ENCODE measurements around the gene LHPP.

LHPP gene

DNA sequence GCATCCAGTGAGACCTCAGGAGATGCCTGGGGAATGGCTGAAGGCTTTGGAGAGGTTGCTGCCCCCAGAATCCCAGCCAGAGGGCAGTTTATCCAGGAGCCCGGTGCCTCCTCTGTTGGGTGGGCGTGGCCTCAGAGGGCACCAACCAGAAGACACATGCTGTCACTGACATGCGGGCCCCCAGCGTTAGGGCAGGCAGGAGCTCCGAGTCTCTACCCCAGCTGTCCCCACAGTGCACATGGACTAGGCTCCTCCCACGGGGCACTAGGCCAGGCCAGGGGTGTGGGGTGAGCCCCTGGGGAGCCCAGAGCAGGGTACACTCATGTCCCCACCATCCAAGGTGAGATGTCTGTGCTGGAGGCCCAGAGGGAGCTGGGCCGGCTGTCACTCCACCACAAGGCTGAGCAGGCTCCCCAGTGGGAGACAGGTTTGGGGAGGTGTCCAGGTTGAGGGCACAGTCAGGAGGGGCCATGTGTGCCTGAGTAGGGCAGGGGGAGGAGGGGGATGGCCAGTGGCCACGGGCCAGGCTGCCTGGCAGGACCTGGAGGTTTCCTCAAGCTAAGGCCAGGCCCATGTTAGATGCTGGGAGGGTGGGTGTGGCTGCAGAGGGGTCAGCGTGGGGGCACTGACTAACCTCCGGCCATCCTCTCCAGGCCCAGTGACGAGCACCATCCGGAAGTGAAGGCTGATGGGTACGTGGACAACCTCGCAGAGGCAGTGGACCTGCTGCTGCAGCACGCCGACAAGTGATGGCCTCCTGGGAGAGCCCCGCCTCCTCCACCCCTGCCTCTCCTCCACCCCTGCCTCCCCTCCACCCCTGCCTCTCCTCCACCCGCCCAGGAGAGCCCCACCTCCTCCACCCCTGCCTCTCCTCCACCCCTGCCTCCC is 151.2 kb downstream of the LHPP start:
- Histone ChIP-seq H3K9me3 (ENCODE audit: low read length) (no peaks in the 10 kb centered on the region), H3K4me1 (ENCODE audit: insufficient read depth, low read length) (peaks cover 20% of the 10 kb centered on the region), H3K36me3 (ENCODE audit: insufficient read depth, low read length) (no peaks in the 10 kb centered on the region), H3K4me3 (ENCODE audit: low read depth in 1 of 2, low read length in 2 of 2) (no peak overlapping the region), H3K9ac (ENCODE audit: low read length) (no peak overlapping the region), H3K27ac (ENCODE audit: low read depth, low read length) (no peak overlapping the region), H3K27me3 (ENCODE audit: control insufficient read depth in 1 of 2, insufficient read depth in 2 of 2, low read length in 2 of 2) (no peaks in the 10 kb centered on the region)

DNA sequence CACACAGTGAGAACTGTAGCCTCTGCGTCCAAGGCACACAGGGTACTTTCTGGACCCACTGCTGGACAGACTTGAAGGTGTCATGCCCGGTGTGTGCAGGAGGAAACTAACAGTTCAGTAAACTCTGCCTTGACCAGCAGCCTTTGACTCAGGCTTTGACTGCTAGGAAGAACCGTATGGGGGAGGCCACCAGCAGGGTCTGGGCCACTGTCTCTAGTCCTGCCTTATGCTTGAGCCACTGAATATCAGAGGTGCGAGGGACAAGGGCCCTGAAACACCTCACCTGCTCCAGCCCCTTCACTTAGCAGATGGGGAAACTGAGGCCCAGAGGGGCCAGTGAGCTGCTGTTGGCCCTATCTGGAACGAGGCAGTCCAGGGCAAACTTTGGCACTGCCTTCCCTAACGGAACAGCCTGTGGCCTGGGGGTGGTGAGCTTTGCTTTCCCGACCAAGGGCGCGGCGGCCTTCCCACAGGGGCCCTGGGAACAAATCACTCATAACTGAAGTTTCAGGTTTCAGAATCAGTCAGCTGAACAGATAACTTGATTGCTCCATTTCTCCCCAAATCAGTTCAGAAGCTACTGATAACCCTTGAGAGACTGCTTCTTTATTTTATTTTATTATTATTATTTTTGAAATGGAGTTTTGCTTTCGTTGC is 152.5 kb downstream of the LHPP start:
- peaks cover 20% of the 10 kb centered on the region for H3K4me1 ChIP-seq (ENCODE audit: insufficient read depth, low read length)
- H3K4me3 ChIP-seq (ENCODE audit: low read depth in 1 of 2, low read length in 2 of 2) = no peak overlapping the region
- H3K27ac ChIP-seq (ENCODE audit: low read depth, low read length) = peak overlapping the region; percentile 44
- no peaks in the 10 kb centered on the region for H3K27me3 ChIP-seq (ENCODE audit: control insufficient read depth in 1 of 2, insufficient read depth in 2 of 2, low read length in 2 of 2)
- H3K9me3 ChIP-seq (ENCODE audit: low read length) = no peaks in the 10 kb centered on the region
- H3K9ac ChIP-seq (ENCODE audit: low read length) = no peak overlapping the region
- no peaks in the 10 kb centered on the region for H3K36me3 ChIP-seq (ENCODE audit: insufficient read depth, low read length)

DNA sequence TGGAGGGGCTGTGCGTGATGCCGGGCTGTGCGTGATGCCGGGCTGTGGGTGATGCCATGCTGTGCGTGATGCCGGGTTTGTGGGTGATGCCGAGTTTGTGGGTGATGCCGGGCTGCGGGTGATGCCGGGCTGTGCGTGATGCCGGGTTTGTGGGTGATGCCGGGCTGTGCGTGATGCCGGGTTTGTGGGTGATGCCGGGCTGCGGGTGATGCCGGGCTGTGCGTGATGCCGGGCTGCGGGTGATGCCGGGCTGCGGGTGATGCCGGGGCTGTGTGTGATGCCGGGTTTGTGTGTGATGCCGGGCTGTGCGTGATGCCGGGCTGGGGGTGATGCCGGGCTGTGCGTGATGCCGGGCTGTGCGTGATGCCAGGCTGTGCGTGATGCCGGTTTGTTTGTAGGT is 153.6 kb downstream of the LHPP start:
- Histone ChIP-seq H3K4me3 (ENCODE audit: low read depth in 1 of 2, low read length in 2 of 2) (no peak overlapping the region), H3K9me3 (ENCODE audit: low read length) (no peaks in the 10 kb centered on the region), H3K36me3 (ENCODE audit: insufficient read depth, low read length) (no peaks in the 10 kb centered on the region), H3K4me1 (ENCODE audit: insufficient read depth, low read length) (peaks cover 20% of the 10 kb centered on the region), H3K27me3 (ENCODE audit: control insufficient read depth in 1 of 2, insufficient read depth in 2 of 2, low read length in 2 of 2) (no peaks in the 10 kb centered on the region), H3K9ac (ENCODE audit: low read length) (no peak overlapping the region), H3K27ac (ENCODE audit: low read depth, low read length) (no peak overlapping the region)

DNA sequence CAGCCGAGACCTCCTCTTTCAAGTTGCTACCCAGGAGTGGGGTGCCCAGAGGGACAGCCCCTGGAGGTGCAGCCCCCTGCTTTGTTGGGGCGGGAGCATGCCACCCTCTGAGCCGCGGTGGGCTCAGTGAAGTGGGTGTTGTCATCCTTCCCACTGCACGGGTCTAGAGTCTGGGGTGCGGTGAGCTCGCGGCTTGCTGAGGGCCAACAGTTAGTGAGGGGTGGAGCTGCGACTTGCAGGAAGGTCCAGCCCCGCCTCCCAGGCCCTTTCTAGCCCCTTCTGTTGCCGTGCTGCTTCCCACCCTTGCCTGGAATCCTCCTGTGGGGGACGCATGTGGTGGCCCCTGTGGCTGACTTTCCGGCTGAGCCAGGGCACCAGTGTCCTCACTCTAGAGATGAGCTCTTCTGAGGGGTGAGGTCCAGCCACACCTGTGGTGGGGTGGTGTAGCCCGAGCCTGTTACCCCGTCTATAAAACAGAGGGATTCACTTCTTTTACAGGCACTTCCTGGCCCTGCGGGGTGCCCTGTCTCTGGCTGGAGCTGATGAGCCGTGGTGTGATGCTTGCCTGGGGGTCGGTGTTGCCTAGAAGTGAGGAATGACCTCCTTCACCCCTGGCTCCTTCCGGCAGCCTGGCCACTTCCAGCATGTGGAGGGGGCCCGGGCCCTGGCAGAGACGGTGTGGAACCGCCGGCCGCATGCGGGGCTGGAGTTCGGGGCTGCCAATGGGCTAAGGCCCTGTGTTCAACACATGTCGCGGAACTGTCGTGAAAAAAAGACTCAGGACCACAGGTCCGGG is 154.6 kb downstream of the LHPP start:
- Histone ChIP-seq H3K27me3 (ENCODE audit: control insufficient read depth in 1 of 2, insufficient read depth in 2 of 2, low read length in 2 of 2) (no peaks in the 10 kb centered on the region), H3K27ac (ENCODE audit: low read depth, low read length) (no peak overlapping the region), H3K4me1 (ENCODE audit: insufficient read depth, low read length) (peaks cover 23% of the 10 kb centered on the region), H3K9ac (ENCODE audit: low read length) (no peak overlapping the region), H3K4me3 (ENCODE audit: low read depth in 1 of 2, low read length in 2 of 2) (no peak overlapping the region), H3K9me3 (ENCODE audit: low read length) (no peaks in the 10 kb centered on the region), H3K36me3 (ENCODE audit: insufficient read depth, low read length) (no peaks in the 10 kb centered on the region)

DNA sequence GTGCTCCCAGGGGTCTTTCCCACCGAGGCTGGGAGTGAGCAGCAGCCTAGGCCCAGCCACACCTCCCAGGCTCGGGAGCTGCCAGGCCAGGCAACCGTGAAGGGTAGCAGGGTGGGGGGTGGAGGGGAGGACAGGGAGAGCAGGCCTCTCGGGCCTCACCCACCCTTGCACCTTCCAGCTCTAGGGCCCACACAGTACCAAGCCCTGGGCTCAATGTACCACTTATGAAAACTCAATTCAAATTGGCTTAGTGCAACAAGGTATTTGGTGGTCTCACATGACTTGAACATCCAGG is 155.2 kb downstream of the LHPP start:
- no peak overlapping the region for H3K9ac ChIP-seq (ENCODE audit: low read length)
- no peak overlapping the region for H3K27ac ChIP-seq (ENCODE audit: low read depth, low read length)
- H3K27me3 ChIP-seq (ENCODE audit: control insufficient read depth in 1 of 2, insufficient read depth in 2 of 2, low read length in 2 of 2) = no peaks in the 10 kb centered on the region
- H3K4me1 ChIP-seq (ENCODE audit: insufficient read depth, low read length) = peaks cover 25% of the 10 kb centered on the region
- H3K36me3 ChIP-seq (ENCODE audit: insufficient read depth, low read length) = no peaks in the 10 kb centered on the region
- no peak overlapping the region for H3K4me3 ChIP-seq (ENCODE audit: low read depth in 1 of 2, low read length in 2 of 2)
- no peaks in the 10 kb centered on the region for H3K9me3 ChIP-seq (ENCODE audit: low read length)

GRCh38 chr10:124618470-124619073 is 156.9 kb downstream of the LHPP start:
- H3K4me3 ChIP-seq (ENCODE audit: low read depth in 1 of 2, low read length in 2 of 2) = no peak overlapping the region
- no peak overlapping the region for H3K9ac ChIP-seq (ENCODE audit: low read length)
- H3K27me3 ChIP-seq (ENCODE audit: control insufficient read depth in 1 of 2, insufficient read depth in 2 of 2, low read length in 2 of 2) = no peaks in the 10 kb centered on the region
- no peaks in the 10 kb centered on the region for H3K36me3 ChIP-seq (ENCODE audit: insufficient read depth, low read length)
- no peaks in the 10 kb centered on the region for H3K9me3 ChIP-seq (ENCODE audit: low read length)
- H3K4me1 ChIP-seq (ENCODE audit: insufficient read depth, low read length) = peaks cover 21% of the 10 kb centered on the region
- H3K27ac ChIP-seq (ENCODE audit: low read depth, low read length) = no peak overlapping the region

DNA sequence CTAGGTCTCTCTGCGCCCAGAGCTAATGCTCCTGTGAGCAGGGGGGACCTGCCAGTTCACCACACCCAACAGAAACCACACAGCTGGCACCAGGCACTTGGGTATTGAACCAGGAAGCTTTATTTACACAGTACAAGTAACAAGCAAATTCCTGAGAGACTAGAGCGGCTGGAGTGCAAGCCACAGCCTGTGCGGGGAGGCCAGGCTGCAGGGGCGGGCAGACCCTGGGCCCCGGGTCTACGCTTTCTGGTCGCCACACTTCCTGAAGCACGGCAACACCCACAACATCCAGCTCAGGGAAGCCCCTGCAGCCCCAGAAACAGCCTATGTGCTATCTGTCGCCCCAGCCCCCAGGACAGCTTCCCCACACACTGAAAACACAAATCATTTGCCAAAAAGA is 157.6 kb downstream of the LHPP start:
- Histone ChIP-seq H3K4me3 (ENCODE audit: low read depth in 1 of 2, low read length in 2 of 2) (no peak overlapping the region), H3K4me1 (ENCODE audit: insufficient read depth, low read length) (peaks cover 19% of the 10 kb centered on the region), H3K36me3 (ENCODE audit: insufficient read depth, low read length) (no peaks in the 10 kb centered on the region), H3K27me3 (ENCODE audit: control insufficient read depth in 1 of 2, insufficient read depth in 2 of 2, low read length in 2 of 2) (no peaks in the 10 kb centered on the region), H3K9me3 (ENCODE audit: low read length) (no peaks in the 10 kb centered on the region), H3K9ac (ENCODE audit: low read length) (no peak overlapping the region), H3K27ac (ENCODE audit: low read depth, low read length) (no peak overlapping the region)

GRCh38 chr10:124619802-124620490 is 158.3 kb downstream of the LHPP start:
- Histone ChIP-seq H3K36me3 (ENCODE audit: insufficient read depth, low read length) (no peaks in the 10 kb centered on the region), H3K9me3 (ENCODE audit: low read length) (no peaks in the 10 kb centered on the region), H3K4me3 (ENCODE audit: low read depth in 1 of 2, low read length in 2 of 2) (no peak overlapping the region), H3K27ac (ENCODE audit: low read depth, low read length) (no peak overlapping the region), H3K27me3 (ENCODE audit: control insufficient read depth in 1 of 2, insufficient read depth in 2 of 2, low read length in 2 of 2) (no peaks in the 10 kb centered on the region), H3K9ac (ENCODE audit: low read length) (no peak overlapping the region), H3K4me1 (ENCODE audit: insufficient read depth, low read length) (peaks cover 20% of the 10 kb centered on the region)

GRCh38 chr10:124621637-124622036 is 160.0 kb downstream of the LHPP start:
- Histone ChIP-seq H3K9me3 (ENCODE audit: low read length) (no peaks in the 10 kb centered on the region), H3K4me3 (ENCODE audit: low read depth in 1 of 2, low read length in 2 of 2) (no peak overlapping the region), H3K9ac (ENCODE audit: low read length) (no peak overlapping the region), H3K27me3 (ENCODE audit: control insufficient read depth in 1 of 2, insufficient read depth in 2 of 2, low read length in 2 of 2) (no peaks in the 10 kb centered on the region), H3K27ac (ENCODE audit: low read depth, low read length) (no peak overlapping the region), H3K36me3 (ENCODE audit: insufficient read depth, low read length) (no peaks in the 10 kb centered on the region), H3K4me1 (ENCODE audit: insufficient read depth, low read length) (peaks cover 24% of the 10 kb centered on the region)

- H3K9me3 ChIP-seq (ENCODE audit: low read length) = no peaks in the 10 kb centered on the region
- no peak overlapping the region for H3K27ac ChIP-seq (ENCODE audit: low read depth, low read length)
- no peak overlapping the region for H3K9ac ChIP-seq (ENCODE audit: low read length)
- H3K36me3 ChIP-seq (ENCODE audit: insufficient read depth, low read length) = no peaks in the 10 kb centered on the region
- no peak overlapping the region for H3K4me3 ChIP-seq (ENCODE audit: low read depth in 1 of 2, low read length in 2 of 2)
- H3K4me1 ChIP-seq (ENCODE audit: insufficient read depth, low read length) = peaks cover 29% of the 10 kb centered on the region
- no peaks in the 10 kb centered on the region for H3K27me3 ChIP-seq (ENCODE audit: control insufficient read depth in 1 of 2, insufficient read depth in 2 of 2, low read length in 2 of 2)
Observed at GRCh38 chr10:124622158-124622557, 160.5 kb downstream of the LHPP start.
